Daoy (cell line): ENCODE results near the gene SEMA3D. TPM values are rescaled to one million over a fixed set of nuclear protein-coding genes. Genes with fewer than 3 reads are reported as not detected.

ENCODE experiments used
- DNase-seq: peaks from one replicate; pipeline ENCODE4 v3.0.0-alpha.2; 2015; ENCODE audit warnings: low read depth
- total RNA-seq: library from RNA; depleted of rRNA; stranded (reverse); fragments of >200 nt; shearing (Covaris generic); gene quantifications from 2 replicates; pipeline ENCODE4 v1.2.3, GENCODE V29; 2014

SEMA3D gene
- total RNA-seq, 1 experiment from 2014 or later: 1.8 TPM

GRCh38 chr7:85184599-85185423, 2.0 kb downstream of the SEMA3D start:
- peak; percentile 25 for DNase-seq

- no peak for DNase-seq
Measured at GRCh38 chr7:85183296-85183695, 3.6 kb downstream of the SEMA3D start.

DNA sequence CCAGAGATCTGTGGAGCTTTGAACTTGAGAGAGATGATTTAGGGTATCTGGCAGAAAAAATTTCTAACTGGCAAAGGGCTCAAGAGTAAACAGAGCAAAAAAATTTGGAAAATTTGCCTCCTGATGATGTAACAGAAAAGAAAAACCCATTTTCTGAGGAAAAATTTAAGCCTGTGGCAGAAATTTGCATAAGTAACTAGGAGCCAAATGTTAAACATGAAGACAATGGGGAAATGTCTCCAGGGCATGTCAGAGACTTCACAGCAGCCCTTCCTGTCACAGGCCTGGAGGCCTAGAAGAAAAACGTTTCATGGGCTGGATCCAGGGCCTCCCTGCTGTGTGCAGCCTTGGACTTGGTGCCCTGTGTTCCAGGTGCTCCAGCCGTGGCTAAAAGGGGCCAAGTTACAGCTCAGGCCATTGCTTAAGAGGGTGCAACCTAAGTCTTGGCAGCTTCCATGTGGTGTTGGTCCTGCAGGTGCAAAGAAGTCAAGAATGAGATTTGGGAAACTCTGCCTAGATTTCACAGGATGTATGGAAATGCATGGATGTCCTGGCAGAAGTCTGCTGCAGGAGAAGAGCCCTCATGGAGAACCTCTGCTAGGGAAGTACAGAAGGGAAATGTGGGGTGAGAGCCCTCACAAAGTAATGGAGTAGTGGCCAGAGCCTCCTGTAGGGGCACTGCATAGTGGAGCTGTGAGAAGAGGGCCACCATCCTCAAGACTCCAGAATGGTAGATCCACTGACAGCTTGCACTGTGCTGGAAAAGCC, 8.1 kb downstream of the SEMA3D start:
- no peak for DNase-seq

- DNase-seq: no peak
Measured at GRCh38 chr7:85177316-85177715, 9.5 kb downstream of the SEMA3D start.

- DNase-seq: no peak
Measured at GRCh38 chr7:85176197-85176596, 10.7 kb downstream of the SEMA3D start.

DNA sequence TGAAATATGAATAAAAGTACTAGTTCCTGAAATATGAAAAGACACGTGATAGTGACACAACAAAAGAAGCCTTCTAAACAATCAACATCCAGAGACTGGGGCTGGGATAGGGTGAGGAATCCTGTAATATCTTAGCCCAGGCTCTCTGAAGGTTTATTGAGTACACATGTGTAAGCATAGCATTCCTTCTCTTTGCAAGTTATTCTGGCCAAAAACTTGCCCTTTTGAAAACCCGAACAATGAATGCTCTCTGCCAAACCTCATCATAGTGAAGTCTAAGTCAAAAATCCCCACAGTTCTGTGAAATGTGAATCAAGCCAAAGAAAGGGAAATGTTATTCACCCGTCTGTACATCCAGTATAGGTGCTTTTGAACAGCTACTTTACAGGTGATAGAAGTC, 11.6 kb downstream of the SEMA3D start:
- DNase-seq: no peak

DNA sequence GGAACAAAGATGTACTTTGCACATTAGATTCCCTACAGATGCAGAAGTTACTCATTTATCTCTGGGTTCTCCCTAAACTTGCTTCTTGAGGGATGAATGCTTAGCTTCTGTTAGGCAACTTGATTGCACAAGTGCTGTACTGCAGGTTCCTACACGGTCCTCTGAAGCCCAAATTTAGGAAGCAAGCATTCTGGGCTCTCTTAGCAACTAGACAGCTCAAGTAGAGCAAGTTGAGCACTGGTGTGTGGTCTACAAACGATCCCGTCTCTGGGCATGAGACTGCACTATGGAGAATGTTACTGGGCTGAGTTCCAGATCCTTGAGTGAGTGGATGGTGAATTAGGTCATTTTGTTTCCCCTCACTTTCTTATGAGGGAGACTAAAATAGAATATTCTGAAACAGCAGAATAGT, 14.3 kb downstream of the SEMA3D start:
- DNase-seq: peak; percentile 50

DNA sequence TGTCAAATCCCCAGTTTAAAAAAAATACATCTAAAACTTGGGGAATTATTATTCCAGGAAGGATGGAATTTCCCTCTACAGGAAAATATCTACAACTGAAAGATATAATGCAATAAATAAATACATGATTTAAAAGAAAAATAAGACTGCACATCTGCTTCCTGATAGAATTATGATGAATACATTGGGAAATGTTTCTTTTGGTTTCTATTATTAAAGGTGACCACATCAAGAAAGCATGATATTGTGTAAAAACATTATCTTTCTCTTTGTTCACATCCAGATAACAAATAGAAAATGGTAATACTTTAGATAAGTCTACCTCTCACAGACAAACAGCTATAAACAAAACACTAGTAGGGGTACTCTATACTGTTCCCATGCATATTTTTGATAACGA, 19.2 kb downstream of the SEMA3D start:
- no peak for DNase-seq

- DNase-seq: no peak
Measured at GRCh38 chr7:85165263-85165662, 21.6 kb downstream of the SEMA3D start.

- no peak for DNase-seq
Measured at GRCh38 chr7:85164376-85164775, 22.5 kb downstream of the SEMA3D start.

DNA sequence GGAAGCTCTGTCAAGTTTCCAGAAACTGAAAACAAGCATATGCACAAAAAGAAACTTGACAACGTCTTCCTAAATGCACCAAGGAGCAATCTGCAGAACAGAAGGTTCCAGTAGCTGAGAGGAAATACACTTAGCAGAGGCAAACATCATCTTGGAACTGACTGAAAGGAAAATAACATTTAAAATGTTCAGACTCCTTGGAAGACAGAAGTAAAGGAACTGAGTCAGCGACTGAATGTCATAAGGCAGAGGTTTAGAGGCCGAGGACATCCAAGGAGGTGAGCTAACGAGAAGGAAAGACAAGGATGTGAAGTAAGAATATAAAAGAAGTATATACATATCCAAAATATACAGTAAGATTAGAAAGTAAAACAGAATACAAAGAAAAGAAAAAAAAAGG, 24.1 kb downstream of the SEMA3D start:
- no peak for DNase-seq

DNA sequence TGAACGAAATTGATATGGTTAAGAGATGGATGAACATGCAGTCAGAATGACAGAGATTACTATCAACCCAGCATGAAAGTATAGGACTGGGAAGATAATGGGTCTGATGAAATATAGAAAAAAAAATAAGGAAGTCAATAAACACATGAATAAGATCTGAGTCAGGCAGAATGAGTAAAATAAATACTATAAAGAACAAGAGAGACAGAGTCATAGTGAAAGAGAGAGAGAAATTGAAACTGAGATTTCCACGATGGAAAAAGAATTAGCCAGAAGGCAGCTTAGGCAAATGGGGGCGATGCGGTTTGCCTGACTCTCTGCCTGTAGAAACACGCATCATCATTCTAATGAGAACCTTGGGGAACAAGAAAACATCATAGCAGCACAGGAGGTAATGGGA, 26.6 kb downstream of the SEMA3D start:
- DNase-seq: peak; percentile 49

- no peak for DNase-seq
Measured at GRCh38 chr7:85159003-85159402, 27.9 kb downstream of the SEMA3D start.

- no peak for DNase-seq
Measured at GRCh38 chr7:85156661-85157208, 30.1 kb downstream of the SEMA3D start.

- no peak for DNase-seq
Measured at GRCh38 chr7:85154282-85154937, 32.4 kb downstream of the SEMA3D start.

GRCh38 chr7:85153715-85154114, 33.1 kb downstream of the SEMA3D start:
- no peak for DNase-seq

DNA sequence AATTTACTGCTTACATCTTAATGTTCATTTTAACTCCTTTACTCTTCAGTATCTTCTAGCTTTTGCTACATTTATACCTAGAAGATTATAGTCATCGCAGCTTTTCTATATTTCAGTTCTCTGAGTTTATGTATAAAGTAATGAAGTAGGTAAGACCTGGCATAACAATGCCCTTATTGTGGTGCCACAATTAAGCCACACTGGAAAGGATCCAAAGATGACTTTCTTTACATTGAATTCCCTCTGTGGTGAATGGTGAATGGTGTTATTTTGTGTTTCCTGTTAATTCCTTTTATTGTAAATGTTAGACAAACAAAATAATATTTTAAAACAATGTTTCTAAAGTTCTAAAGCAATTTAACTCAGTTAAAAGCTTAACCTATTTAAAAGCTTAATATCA, 36.2 kb downstream of the SEMA3D start:
- DNase-seq: no peak

DNA sequence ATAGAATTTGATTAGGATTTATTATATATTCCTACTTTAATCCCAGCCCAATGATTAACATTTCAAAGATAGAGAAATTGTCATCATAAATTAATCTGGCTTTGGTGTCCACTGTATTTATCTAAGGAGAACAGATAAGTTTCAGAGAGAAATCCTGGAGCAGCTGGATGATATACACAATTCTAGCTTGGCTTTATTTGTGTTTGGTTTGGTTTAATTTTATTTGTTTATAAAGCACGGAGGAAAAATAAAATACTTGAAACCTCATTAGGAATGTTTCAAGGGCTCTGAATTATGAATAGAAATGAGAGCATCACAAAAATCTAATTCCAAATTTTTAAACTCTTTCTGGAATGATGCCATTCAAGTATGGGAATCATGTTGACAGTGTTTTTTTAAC, 42.1 kb downstream of the SEMA3D start:
- DNase-seq: no peak

DNA sequence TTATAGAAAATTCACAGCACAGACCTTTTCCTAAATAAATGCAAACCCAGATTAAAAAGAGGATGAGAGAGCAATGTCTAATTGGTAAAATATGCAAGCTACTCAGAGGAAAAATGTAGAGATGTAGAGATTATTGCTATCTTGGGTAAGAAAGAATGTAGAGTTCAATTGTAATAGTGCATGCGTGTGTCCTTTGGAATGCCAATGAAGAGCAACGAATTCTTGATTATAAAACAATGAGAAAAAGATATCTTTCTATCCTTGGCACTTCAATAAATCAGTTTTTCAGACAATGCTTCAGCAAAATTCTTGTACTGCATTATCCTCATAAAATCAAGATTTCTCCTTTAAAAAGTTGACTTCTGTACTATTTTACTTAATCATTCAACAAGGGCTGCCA, 50.9 kb downstream of the SEMA3D start:
- DNase-seq: peak; percentile 26

GRCh38 chr7:85133560-85133959, 53.3 kb downstream of the SEMA3D start:
- no peak for DNase-seq

GRCh38 chr7:85133006-85133405, 53.9 kb downstream of the SEMA3D start:
- no peak for DNase-seq

DNA sequence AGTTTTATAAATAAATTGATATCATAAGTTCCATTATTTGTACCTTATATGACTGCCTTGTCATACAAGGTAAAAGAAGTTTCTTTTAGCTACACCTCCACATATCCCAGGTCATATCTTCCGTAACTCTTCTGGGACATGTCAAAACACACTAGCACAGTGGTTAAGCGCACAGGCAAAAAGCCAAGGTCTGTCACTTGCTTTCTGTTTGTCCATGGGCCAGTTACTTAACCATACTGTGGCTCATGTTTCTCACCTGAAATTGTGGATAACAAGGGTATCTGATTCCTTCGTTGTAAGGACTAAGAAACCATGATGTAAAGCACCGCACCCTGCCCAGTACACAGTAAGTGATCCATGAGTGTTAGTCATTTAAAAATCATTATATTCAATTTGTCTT, 56.2 kb downstream of the SEMA3D start:
- DNase-seq: no peak
